Smooth muscle cell (in vitro differentiated cells): Measurements from ENCODE around the gene ANO3. TPM values are rescaled to one million over a fixed set of nuclear protein-coding genes. Genes with fewer than 3 reads are reported as not detected.

Experiments
- DNase-seq: peaks from one replicate; lab custom pipeline; 2025; ENCODE audit not compliant: unreplicated experiment; lab: John Stamatoyannopoulos, UW
- H2AFZ ChIP-seq: fragments of 200-600 bp; sonication (generic); 2 replicates; pipeline ENCODE4 v1.6.0; 2016; ENCODE audit warnings: antibody characterized with exemption, low read depth, mild to moderate bottlenecking
- H3F3A ChIP-seq: fragments of 200-600 bp; sonication (generic); 2 replicates; pipeline ENCODE4 v1.6.0; 2017; ENCODE audit warnings: antibody characterized with exemption, low read depth
- H3K27ac ChIP-seq: fragments of 200-600 bp; sonication (generic); 2 replicates; pipeline ENCODE4 v1.5.1; 2016; ENCODE audit warnings: low read depth, mild to moderate bottlenecking
- H3K27me3 ChIP-seq: fragments of 200-600 bp; sonication (generic); 2 replicates; pipeline ENCODE4 v1.6.1; 2016; ENCODE audit warnings: low read depth, mild to moderate bottlenecking
- H3K36me3 ChIP-seq: fragments of 200-600 bp; sonication (generic); 2 replicates; pipeline ENCODE4 v1.5.1; 2016; ENCODE audit warnings: low read depth
- H3K4me1 ChIP-seq: fragments of 200-600 bp; sonication (generic); 2 replicates; pipeline ENCODE4 v1.5.1; 2016; ENCODE audit warnings: low read depth
- H3K4me2 ChIP-seq: fragments of 200-600 bp; sonication (generic); 2 replicates; pipeline ENCODE4 v1.6.0; 2016; ENCODE audit warnings: mild to moderate bottlenecking
- H3K4me3 ChIP-seq: fragments of 200-600 bp; sonication (generic); 2 replicates; pipeline ENCODE4 v1.5.1; 2016; ENCODE audit warnings: mild to moderate bottlenecking
- H3K79me2 ChIP-seq: fragments of 200-600 bp; sonication (generic); 2 replicates; pipeline ENCODE4 v1.6.0; 2016; ENCODE audit warnings: low read depth, mild to moderate bottlenecking
- H3K9ac ChIP-seq: fragments of 200-600 bp; sonication (generic); 2 replicates; pipeline ENCODE4 v1.6.0; 2016; ENCODE audit warnings: low read depth
- H3K9me3 ChIP-seq: fragments of 200-600 bp; sonication (generic); replicated peaks from 2 replicates; pipeline ENCODE4 v1.5.1; 2016; ENCODE audit warnings: low read depth
- H4K20me1 ChIP-seq: fragments of 200-600 bp; sonication (generic); 2 replicates; pipeline ENCODE4 v1.6.0; 2016; ENCODE audit warnings: low read depth
- CTCF ChIP-seq: fragments of 200-600 bp; sonication (generic); IDR thresholded peaks from 2 replicates; pipeline ENCODE4 v1.5.1; 2017; ENCODE audit warnings: borderline replicate concordance, mild to moderate bottlenecking, antibody characterized with exemption; ENCODE audit not compliant: insufficient read depth, poor library complexity, severe bottlenecking
- WGBS: methylation state at CpG from one replicate; pipeline ENCODE4 v1.1.7; 2016; ENCODE audit warnings: low lambda C conversion rate; 5-methylcytosine and 5-hydroxymethylcytosine counted together
- polyA plus RNA-seq: library from polyadenylated mRNA; unstranded; fragments of >200 nt; fragmentation: Nextera tagmentation; extraction: Ambion mirVana; gene quantifications from 2 replicates; pipeline ENCODE4 v1.2.1, GENCODE V29; 2016
- total RNA-seq: library from RNA; depleted of rRNA; stranded (reverse); fragments of >200 nt; gene quantifications from 2 replicates; pipeline ENCODE4 v1.2.3, GENCODE V29; 2014

ANO3 gene
- total and polyA plus RNA-seq, 2 experiments from 2014 or later = 0.13 TPM; not detected in 1

DNA sequence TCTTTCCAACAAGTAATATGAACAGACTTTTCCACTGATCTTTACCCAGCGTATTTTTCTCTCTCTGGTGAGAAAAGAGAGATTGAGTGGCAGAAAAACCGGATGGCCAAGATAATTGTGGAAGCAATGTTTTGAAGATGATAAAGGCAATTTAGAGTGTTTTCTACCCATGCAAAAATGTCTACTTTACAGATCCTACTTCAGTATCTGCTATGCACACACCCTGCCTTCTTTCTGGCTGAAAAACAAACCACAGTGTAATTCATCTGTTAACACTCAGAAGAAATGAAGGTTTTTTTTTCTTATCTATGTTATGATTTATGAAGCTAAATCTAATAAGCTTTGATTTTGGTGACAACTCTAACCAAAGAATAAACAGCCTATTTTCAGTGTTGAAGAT is 333.1 kb downstream of the ANO3 start:
- no peak overlapping the region for H3K4me3 ChIP-seq
- DNase-seq = no peak
- H3K27me3 ChIP-seq = no peaks in the 10 kb centered on the region
- TF ChIP-seq CTCF = no peak
- no peaks in the 10 kb centered on the region for H3K4me1 ChIP-seq
- H3F3A ChIP-seq = no peaks in the 10 kb centered on the region
- H3K36me3 ChIP-seq = no peaks in the 10 kb centered on the region
- H3K9me3 ChIP-seq = no peaks in the 10 kb centered on the region
- no peak overlapping the region for H3K4me2 ChIP-seq
- no peak overlapping the region for H2AFZ ChIP-seq
- no peak overlapping the region for H3K9ac ChIP-seq
- H4K20me1 ChIP-seq = no peaks in the 10 kb centered on the region
- H3K27ac ChIP-seq = no peak overlapping the region
- H3K79me2 ChIP-seq = no peaks in the 10 kb centered on the region
- 62% methylated on average over 2 of the region's 2 CpGs for WGBS

- Histone ChIP-seq H3K27me3 (no peaks in the 10 kb centered on the region), H3F3A (no peaks in the 10 kb centered on the region), H3K36me3 (no peaks in the 10 kb centered on the region), H3K4me3 (no peak overlapping the region), H4K20me1 (no peaks in the 10 kb centered on the region), H2AFZ (no peak overlapping the region), H3K27ac (no peak overlapping the region), H3K79me2 (no peaks in the 10 kb centered on the region), H3K9me3 (no peaks in the 10 kb centered on the region), H3K9ac (no peak overlapping the region), H3K4me1 (no peaks in the 10 kb centered on the region), H3K4me2 (no peak overlapping the region)
- no peak for DNase-seq
- WGBS = 84% methylated on average over 1 of the region's 1 CpG
- TF ChIP-seq CTCF = no peak
These were observed 334.0 kb downstream of the ANO3 start for GRCh38 chr11:26665946-26666345.

DNA sequence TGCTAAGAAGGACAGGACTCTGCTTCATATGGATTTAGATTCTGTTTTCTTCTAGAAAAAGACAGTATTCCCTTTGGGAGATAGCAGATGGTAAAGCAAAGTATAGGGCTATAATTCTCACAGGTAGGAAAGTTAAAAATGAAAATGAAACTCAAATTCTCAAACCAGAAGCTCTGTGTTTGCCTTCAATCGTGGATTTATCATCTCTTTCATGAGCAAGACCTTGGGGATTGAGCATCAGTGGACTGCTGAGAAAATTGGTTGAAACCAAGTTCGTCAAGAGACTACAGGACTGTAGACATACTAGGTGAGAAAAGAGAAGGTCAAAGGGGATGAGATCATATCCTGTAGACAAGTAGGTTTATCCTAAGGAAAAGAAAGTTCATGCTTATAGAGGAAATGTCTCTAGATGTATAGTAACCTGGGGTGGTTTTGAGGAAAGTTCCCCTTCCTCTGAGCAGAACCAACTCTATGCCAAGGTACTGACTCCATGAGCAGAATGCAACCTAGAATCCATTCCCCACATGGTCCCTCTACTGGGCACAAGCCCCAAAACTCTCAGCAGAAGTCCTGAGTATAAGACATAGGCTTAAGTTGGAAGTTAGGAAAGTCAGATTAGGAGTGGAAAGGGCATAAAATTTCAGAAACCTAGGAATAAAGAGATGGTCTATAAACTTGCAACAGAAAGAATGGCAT is 343.5 kb downstream of the ANO3 start:
- Histone ChIP-seq H3K9me3 (no peaks in the 10 kb centered on the region), H3K79me2 (no peaks in the 10 kb centered on the region), H3K4me1 (no peaks in the 10 kb centered on the region), H3K27me3 (no peaks in the 10 kb centered on the region), H3F3A (no peaks in the 10 kb centered on the region), H3K4me3 (no peak overlapping the region), H3K36me3 (no peaks in the 10 kb centered on the region), H3K9ac (no peak overlapping the region), H2AFZ (no peak overlapping the region), H3K4me2 (no peak overlapping the region), H4K20me1 (no peaks in the 10 kb centered on the region), H3K27ac (no peak overlapping the region)
- TF ChIP-seq CTCF = no peak
- DNase-seq = no peak
- 93% methylated on average over 2 of the region's 2 CpGs for WGBS

- DNase-seq = no peak
- 68% methylated on average over 2 of the region's 2 CpGs for WGBS
- no peak for TF ChIP-seq CTCF
- Histone ChIP-seq H3F3A (no peaks in the 10 kb centered on the region), H3K27me3 (no peaks in the 10 kb centered on the region), H3K9me3 (no peaks in the 10 kb centered on the region), H3K79me2 (no peaks in the 10 kb centered on the region), H3K4me1 (no peaks in the 10 kb centered on the region), H3K4me2 (no peak overlapping the region), H4K20me1 (no peaks in the 10 kb centered on the region), H3K4me3 (no peak overlapping the region), H3K36me3 (no peaks in the 10 kb centered on the region), H2AFZ (no peak overlapping the region), H3K9ac (peak overlapping the region; percentile 55), H3K27ac (peak overlapping the region; percentile 93)
These were observed 344.7 kb downstream of the ANO3 start for GRCh38 chr11:26676641-26677040.
